Body of pancreas (tissue), 4 donors: Measurements from ENCODE around the gene LIMS1.
A peak's percentile ranks its signal among the peaks of the same experiment; 100 is the strongest.
"Not testable (repeated sequence)": the region's sequence is repeated elsewhere in the genome, so short reads cannot be mapped to it uniquely, and the experiment has no call there.

Experiments used
- CTCF ChIP-seq, 7 experiments: fragments of 450-650 bp in 4 of 7; fragments of 200-600 bp in 3 of 7; sonication (generic) in 3 of 7; IDR thresholded peaks; one replicate each; pipeline ENCODE4 v1.5.1; 2016 to 2019; ENCODE audit warnings: antibody characterized with exemption in 7 of 7
- POLR2A ChIP-seq, 3 donors: fragments of 450-650 bp; IDR thresholded peaks; one replicate each; pipeline ENCODE4 v1.6.1; 2016; ENCODE audit warnings: antibody characterized with exemption in 3 of 3, mild to moderate bottlenecking in 2 of 3

- peak in 4 of 7 experiments; percentile 5 to 42 (median 32) for TF ChIP-seq CTCF (IDR thresholded peaks at IDR 0.05)
- not testable (repeated sequence) for TF ChIP-seq POLR2A (IDR thresholded peaks at IDR 0.05)
Measured at GRCh38 chr2:108597105-108597744, 63.0 kb downstream of the LIMS1 start.
